ENCODE data around the gene MYO5C.
"Not testable (repeated sequence)": the region's sequence is repeated elsewhere in the genome, so short reads cannot be mapped to it uniquely, and the experiment has no call there.

MYO5C gene

DNA sequence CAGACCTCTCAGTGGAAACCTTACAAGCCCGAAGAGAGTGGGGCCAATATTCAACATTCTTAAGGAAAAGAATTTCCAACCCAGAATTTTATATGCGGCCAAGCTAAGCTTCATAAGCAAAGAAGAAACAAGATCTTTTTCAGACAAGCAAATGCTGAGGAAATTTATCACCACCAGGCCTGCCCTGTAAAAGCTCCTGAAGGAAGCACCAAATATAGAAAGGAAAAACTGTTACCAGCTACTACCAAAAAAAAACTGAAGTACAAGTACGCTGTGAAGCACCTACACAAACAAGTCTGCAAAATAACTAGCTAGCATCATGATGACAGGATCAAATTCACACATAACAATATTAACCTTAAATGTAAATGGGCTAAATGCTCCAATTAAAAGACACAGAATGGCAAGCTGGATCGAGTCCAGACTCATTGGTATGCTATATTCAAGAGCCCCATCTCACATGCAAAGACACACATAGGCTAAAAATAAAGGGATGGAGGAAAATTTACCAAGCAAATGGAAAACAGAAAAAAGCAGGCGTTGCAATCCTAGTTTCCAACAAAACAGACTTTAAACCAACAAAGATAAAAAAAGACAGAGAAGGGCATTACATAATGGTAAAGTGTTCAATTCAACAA is 130.0 kb downstream of the MYO5C start:
- DNase-seq (ENCODE audit: low spot score) = peak; percentile 1
- H3K4me1 ChIP-seq (ENCODE audit: insufficient read depth, poor library complexity, severe bottlenecking); H3K4me3 ChIP-seq (ENCODE audit: severe bottlenecking); H3K27me3 ChIP-seq (ENCODE audit: insufficient read depth, poor library complexity, severe bottlenecking); ATAC-seq (ENCODE audit: low read depth); H3K9me3 ChIP-seq (ENCODE audit: severe bottlenecking); H3K27ac ChIP-seq (ENCODE audit: poor library complexity, severe bottlenecking): not testable (repeated sequence)
- H3K36me3 ChIP-seq (ENCODE audit: low read depth) = peaks cover 24% of the 10 kb centered on the region

DNA sequence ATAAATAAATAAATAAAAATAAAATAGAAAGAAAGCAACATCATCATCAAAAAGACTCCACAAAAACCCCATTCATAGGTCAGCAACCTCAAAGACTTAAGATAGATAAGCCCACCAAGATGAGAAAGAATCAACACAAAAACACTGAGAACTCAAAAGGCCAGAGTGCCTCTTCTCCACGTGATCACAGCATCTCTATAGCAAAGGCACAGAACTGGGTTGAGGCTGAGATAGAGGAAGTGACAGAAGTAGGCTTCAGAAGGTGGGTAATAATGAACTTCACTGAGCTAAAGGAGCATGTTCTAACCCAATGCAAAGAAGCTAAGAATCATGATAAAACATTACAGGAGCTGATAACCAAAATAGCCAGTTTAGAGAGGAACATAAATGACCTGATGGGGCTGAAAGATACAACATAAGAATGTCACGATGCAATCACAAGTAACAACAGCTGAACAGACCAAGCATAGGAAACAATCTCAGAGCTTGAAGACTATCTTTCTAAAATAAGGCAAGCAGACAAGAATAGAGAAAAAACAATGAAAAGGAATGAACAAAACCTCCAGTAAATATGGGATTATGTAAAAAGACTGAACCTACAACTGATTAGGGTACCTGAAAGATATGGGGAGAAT is 130.9 kb downstream of the MYO5C start:
- Histone ChIP-seq H3K4me1 (ENCODE audit: insufficient read depth, poor library complexity, severe bottlenecking) (no peaks in the 10 kb centered on the region), H3K27me3 (ENCODE audit: insufficient read depth, poor library complexity, severe bottlenecking) (no peaks in the 10 kb centered on the region), H3K36me3 (ENCODE audit: low read depth) (peaks cover 26% of the 10 kb centered on the region), H3K9me3 (ENCODE audit: severe bottlenecking) (no peaks in the 10 kb centered on the region), H3K27ac (ENCODE audit: poor library complexity, severe bottlenecking) (no peak overlapping the region), H3K4me3 (ENCODE audit: severe bottlenecking) (no peak overlapping the region)
- TF ChIP-seq, protein P1, sequence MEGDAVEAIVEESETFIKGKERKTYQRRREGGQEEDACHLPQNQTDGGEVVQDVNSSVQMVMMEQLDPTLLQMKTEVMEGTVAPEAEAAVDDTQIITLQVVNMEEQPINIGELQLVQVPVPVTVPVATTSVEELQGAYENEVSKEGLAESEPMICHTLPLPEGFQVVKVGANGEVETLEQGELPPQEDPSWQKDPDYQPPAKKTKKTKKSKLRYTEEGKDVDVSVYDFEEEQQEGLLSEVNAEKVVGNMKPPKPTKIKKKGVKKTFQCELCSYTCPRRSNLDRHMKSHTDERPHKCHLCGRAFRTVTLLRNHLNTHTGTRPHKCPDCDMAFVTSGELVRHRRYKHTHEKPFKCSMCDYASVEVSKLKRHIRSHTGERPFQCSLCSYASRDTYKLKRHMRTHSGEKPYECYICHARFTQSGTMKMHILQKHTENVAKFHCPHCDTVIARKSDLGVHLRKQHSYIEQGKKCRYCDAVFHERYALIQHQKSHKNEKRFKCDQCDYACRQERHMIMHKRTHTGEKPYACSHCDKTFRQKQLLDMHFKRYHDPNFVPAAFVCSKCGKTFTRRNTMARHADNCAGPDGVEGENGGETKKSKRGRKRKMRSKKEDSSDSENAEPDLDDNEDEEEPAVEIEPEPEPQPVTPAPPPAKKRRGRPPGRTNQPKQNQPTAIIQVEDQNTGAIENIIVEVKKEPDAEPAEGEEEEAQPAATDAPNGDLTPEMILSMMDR (IDR thresholded peaks at IDR 0.05; ENCODE audit: poor library complexity, severe bottlenecking) = no peak
- no peak for DNase-seq (ENCODE audit: low spot score)
- no peak for ATAC-seq (ENCODE audit: low read depth)

DNA sequence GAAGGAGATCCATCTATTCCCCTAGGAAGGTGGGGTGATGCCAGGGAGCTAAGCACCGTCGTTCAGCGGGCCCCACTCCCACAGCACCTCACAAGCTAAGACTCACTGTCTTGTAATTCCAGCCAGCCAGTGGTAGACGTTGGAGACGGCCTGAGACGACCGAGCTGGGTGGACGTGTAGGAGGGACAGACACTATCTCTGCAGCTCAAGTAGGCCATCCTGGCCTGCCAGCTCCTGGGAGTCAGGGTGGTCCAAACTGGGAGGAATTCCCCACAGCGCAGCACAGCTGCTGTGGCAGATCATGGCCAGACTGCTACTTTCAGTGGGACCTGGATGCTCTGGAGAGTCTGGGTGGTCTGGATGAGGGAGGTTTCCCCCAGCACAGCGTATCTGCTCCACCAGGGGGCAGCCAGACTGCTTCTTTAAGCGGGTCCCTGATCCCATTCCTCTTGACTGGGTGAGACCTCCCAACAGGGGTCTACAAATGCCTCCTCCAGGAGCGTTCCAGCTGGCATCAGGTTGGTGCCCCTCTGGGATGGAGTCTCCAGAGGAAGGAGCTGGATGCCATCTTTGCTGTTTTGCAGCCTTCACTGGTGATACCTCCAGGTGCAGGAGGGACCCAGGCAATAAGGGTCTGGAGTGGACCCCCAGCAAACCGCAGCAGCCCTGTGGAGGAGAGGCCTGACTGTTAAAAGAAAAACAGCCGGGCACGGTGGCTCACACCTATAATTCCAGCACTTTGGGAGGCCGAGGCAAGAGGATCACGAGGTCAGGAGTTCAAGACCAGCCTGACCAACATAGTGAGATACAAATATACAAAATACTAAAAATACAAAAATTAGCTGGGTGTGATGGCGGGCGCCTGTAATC is 132.0 kb downstream of the MYO5C start:
- no peak overlapping the region for H3K4me3 ChIP-seq (ENCODE audit: severe bottlenecking)
- ATAC-seq (ENCODE audit: low read depth) (0 out of 3 replicates have a peak, but pooled peaks have one; percentile 9), DNase-seq (ENCODE audit: low spot score) (peak; percentile 60)
- H3K4me1 ChIP-seq (ENCODE audit: insufficient read depth, poor library complexity, severe bottlenecking) = no peaks in the 10 kb centered on the region
- no peak overlapping the region for H3K27ac ChIP-seq (ENCODE audit: poor library complexity, severe bottlenecking)
- no peaks in the 10 kb centered on the region for H3K27me3 ChIP-seq (ENCODE audit: insufficient read depth, poor library complexity, severe bottlenecking)
- peaks cover 26% of the 10 kb centered on the region for H3K36me3 ChIP-seq (ENCODE audit: low read depth)
- no peaks in the 10 kb centered on the region for H3K9me3 ChIP-seq (ENCODE audit: severe bottlenecking)
- TF ChIP-seq, protein P1 (IDR thresholded peaks at IDR 0.05; ENCODE audit: poor library complexity, severe bottlenecking) = peak; percentile 29

DNA sequence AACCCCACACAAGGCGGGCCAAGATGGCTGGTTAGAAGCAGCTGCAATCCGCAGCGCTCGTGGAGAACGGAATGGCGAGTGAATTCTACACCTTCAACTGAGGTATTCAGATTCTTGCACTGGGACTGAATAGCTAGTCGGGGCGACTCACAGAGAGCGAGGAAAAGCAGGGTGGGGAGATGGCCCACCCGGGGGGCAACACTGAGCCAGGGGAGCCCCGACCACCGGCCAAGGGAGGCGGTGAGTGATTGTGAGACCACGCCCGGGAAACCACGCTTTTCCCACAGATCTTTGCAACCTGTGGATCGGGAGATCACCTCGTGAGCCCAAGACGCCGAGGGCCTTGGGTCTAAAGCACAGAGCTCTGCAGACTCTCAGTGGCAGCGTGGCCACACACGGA is 132.7 kb downstream of the MYO5C start:
- no peaks in the 10 kb centered on the region for H3K4me1 ChIP-seq (ENCODE audit: insufficient read depth, poor library complexity, severe bottlenecking)
- no peak overlapping the region for H3K4me3 ChIP-seq (ENCODE audit: severe bottlenecking)
- no peaks in the 10 kb centered on the region for H3K9me3 ChIP-seq (ENCODE audit: severe bottlenecking)
- H3K27ac ChIP-seq (ENCODE audit: poor library complexity, severe bottlenecking) = no peak overlapping the region
- H3K36me3 ChIP-seq (ENCODE audit: low read depth) = peaks cover 26% of the 10 kb centered on the region
- no peaks in the 10 kb centered on the region for H3K27me3 ChIP-seq (ENCODE audit: insufficient read depth, poor library complexity, severe bottlenecking)
- DNase-seq (ENCODE audit: low spot score) (no peak), ATAC-seq (ENCODE audit: low read depth) (no peak)
- TF ChIP-seq, protein P1 (IDR thresholded peaks at IDR 0.05; ENCODE audit: poor library complexity, severe bottlenecking) = no peak

DNA sequence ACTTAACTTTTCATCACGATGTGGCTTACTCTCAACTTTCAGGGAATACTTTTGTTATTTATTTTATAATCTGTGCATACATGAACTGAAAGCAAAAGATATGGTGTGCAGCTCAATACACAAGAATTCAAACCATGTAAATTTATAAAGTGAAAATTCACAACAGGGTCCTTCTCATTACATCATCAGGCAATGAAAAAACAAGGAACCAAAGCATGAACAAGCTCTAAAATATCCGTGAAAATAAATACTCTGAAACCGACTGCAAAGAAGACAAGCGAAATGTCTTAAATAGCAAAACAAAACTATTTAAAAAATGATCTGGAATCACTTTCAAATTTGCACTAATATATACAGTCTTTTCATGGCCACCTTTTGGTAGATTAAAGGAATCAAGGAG is 133.3 kb downstream of the MYO5C start:
- TF ChIP-seq, protein P1 (IDR thresholded peaks at IDR 0.05; ENCODE audit: poor library complexity, severe bottlenecking) = no peak
- Histone ChIP-seq H3K27me3 (ENCODE audit: insufficient read depth, poor library complexity, severe bottlenecking) (no peaks in the 10 kb centered on the region), H3K36me3 (ENCODE audit: low read depth) (peaks cover 26% of the 10 kb centered on the region), H3K27ac (ENCODE audit: poor library complexity, severe bottlenecking) (no peak overlapping the region), H3K4me1 (ENCODE audit: insufficient read depth, poor library complexity, severe bottlenecking) (no peaks in the 10 kb centered on the region), H3K9me3 (ENCODE audit: severe bottlenecking) (no peaks in the 10 kb centered on the region), H3K4me3 (ENCODE audit: severe bottlenecking) (no peak overlapping the region)
- ATAC-seq (ENCODE audit: low read depth) = no peak
- no peak for DNase-seq (ENCODE audit: low spot score)

All from RWPE2 (cell line).